Measurements from ENCODE around the gene LRTM2.

- no peak for TF ChIP-seq POLR2A (IDR thresholded peaks at IDR 0.05)
- TF ChIP-seq, protein P1, sequence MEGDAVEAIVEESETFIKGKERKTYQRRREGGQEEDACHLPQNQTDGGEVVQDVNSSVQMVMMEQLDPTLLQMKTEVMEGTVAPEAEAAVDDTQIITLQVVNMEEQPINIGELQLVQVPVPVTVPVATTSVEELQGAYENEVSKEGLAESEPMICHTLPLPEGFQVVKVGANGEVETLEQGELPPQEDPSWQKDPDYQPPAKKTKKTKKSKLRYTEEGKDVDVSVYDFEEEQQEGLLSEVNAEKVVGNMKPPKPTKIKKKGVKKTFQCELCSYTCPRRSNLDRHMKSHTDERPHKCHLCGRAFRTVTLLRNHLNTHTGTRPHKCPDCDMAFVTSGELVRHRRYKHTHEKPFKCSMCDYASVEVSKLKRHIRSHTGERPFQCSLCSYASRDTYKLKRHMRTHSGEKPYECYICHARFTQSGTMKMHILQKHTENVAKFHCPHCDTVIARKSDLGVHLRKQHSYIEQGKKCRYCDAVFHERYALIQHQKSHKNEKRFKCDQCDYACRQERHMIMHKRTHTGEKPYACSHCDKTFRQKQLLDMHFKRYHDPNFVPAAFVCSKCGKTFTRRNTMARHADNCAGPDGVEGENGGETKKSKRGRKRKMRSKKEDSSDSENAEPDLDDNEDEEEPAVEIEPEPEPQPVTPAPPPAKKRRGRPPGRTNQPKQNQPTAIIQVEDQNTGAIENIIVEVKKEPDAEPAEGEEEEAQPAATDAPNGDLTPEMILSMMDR (IDR thresholded peaks at IDR 0.05) = no peak
These were observed 6.1 kb upstream of the LRTM2 start for GRCh38 chr12:1814266-1814665.
